DOHH2 (cell line): ENCODE data around the gene OR13A1.
"Not testable (repeated sequence)": the region's sequence is repeated elsewhere in the genome, so short reads cannot be mapped to it uniquely, and the experiment has no call there.

Source experiments
- H3F3A ChIP-seq: fragments of 200-600 bp; sonication (generic), shearing (Covaris generic); 2 replicates; pipeline ENCODE4 v1.6.0; 2016; ENCODE audit warnings: antibody characterized with exemption, mild to moderate bottlenecking; ENCODE audit not compliant: control insufficient read depth, insufficient read depth
- H3K27ac ChIP-seq: fragments of 200-600 bp; sonication (generic); 2 replicates; pipeline ENCODE4 v1.5.1; 2014; ENCODE audit warnings: low read depth, mild to moderate bottlenecking, low read length, moderate library complexity
- H3K27me3 ChIP-seq: fragments of 200-600 bp; sonication (generic); 2 replicates; pipeline ENCODE4 v1.6.1; 2014; ENCODE audit warnings: mild to moderate bottlenecking, low read length, mixed read lengths; ENCODE audit not compliant: control insufficient read depth
- H3K36me3 ChIP-seq: fragments of 200-600 bp; sonication (generic); 2 replicates; pipeline ENCODE4 v1.6.1; 2014; ENCODE audit warnings: mild to moderate bottlenecking, low read length, moderate library complexity, mixed read lengths; ENCODE audit not compliant: control insufficient read depth
- H3K4me1 ChIP-seq: fragments of 200-600 bp; sonication (generic); 2 replicates; pipeline ENCODE4 v1.6.1; 2014; ENCODE audit warnings: mild to moderate bottlenecking, low read length, mixed read lengths; ENCODE audit not compliant: control insufficient read depth
- H3K4me2 ChIP-seq: fragments of 200-600 bp; sonication (generic); 2 replicates; pipeline ENCODE4 v1.6.0; 2014; ENCODE audit warnings: mild to moderate bottlenecking, low read length, moderate library complexity
- H3K4me3 ChIP-seq: fragments of 200-600 bp; sonication (generic); 2 replicates; pipeline ENCODE4 v1.5.1; 2014; ENCODE audit warnings: mild to moderate bottlenecking, low read length, mixed read lengths
- H3K79me2 ChIP-seq: fragments of 200-600 bp; sonication (generic); 2 replicates; pipeline ENCODE4 v1.6.1; 2014; ENCODE audit warnings: mild to moderate bottlenecking, low read length, mixed read lengths; ENCODE audit not compliant: control insufficient read depth
- H3K9me2 ChIP-seq: fragments of 200-600 bp; sonication (generic); replicated peaks from 2 replicates; pipeline ENCODE4 v1.6.1; 2014; ENCODE audit warnings: mild to moderate bottlenecking, low read length, mixed read lengths; ENCODE audit not compliant: control insufficient read depth
- H3K9me3 ChIP-seq: fragments of 200-600 bp; sonication (generic); 2 replicates; pipeline ENCODE4 v1.6.1; 2014; ENCODE audit warnings: antibody characterized with exemption, low read length, mixed read lengths; ENCODE audit not compliant: control insufficient read depth, insufficient read depth
- H4K20me1 ChIP-seq: fragments of 200-600 bp; sonication (generic); 2 replicates; pipeline ENCODE4 v1.6.0; 2014; ENCODE audit warnings: low read depth, mild to moderate bottlenecking, antibody characterized with exemption, low read length, moderate library complexity; ENCODE audit not compliant: control insufficient read depth, insufficient read depth
- EZH2phosphoT487 ChIP-seq: fragments of 200-600 bp; sonication (generic); IDR thresholded peaks from 2 replicates; pipeline ENCODE4 v1.6.1; 2017; ENCODE audit warnings: borderline replicate concordance, mild to moderate bottlenecking, antibody characterized with exemption, low read length, moderate library complexity, mixed read lengths
- TF ChIP-seq, protein P1 (sequence below): fragments of 200-600 bp; sonication (generic); IDR thresholded peaks from one replicate; pipeline ENCODE4 v1.5.1; 2014; ENCODE audit warnings: antibody characterized with exemption, mild to moderate bottlenecking, low read depth, low read length; ENCODE audit not compliant: poor library complexity, severe bottlenecking

Gene OR13A1

DNA sequence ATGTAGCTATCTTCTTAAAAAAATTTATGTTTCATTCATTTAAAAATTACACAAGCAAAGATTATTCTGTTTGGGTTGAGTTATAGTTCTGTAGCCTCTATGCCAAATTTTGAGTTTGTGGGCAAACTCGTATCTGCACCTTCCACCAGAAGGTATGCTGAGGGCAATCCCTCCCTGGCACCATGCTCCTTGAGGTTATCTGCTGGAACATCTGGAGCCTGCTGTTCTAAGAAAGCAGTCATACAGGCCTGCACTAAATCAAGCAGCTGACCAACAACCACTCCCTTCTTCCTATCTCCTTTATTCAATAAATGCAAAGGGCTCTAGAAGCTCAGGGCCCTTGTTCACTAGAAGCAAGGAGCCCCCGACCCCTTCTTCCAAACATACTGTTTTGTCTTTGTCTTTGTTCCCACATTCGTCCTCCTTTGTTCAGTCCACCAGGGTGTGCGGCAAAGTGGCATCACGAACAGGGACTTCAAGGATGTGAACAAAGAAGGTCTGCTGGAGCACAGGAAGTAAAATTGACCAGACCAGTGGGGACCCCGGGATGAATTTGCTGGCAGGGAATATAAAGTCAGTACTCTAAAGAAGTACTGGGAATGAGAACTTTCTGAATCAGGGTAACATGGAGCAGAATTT, 36.4 kb downstream of the OR13A1 start:
- no peak for TF ChIP-seq EZH2phosphoT487
- TF ChIP-seq, protein P1, sequence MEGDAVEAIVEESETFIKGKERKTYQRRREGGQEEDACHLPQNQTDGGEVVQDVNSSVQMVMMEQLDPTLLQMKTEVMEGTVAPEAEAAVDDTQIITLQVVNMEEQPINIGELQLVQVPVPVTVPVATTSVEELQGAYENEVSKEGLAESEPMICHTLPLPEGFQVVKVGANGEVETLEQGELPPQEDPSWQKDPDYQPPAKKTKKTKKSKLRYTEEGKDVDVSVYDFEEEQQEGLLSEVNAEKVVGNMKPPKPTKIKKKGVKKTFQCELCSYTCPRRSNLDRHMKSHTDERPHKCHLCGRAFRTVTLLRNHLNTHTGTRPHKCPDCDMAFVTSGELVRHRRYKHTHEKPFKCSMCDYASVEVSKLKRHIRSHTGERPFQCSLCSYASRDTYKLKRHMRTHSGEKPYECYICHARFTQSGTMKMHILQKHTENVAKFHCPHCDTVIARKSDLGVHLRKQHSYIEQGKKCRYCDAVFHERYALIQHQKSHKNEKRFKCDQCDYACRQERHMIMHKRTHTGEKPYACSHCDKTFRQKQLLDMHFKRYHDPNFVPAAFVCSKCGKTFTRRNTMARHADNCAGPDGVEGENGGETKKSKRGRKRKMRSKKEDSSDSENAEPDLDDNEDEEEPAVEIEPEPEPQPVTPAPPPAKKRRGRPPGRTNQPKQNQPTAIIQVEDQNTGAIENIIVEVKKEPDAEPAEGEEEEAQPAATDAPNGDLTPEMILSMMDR: no peak
- Histone ChIP-seq H3F3A (no peaks in the 10 kb centered on the region), H4K20me1 (no peaks in the 10 kb centered on the region), H3K9me2 (no peaks in the 10 kb centered on the region), H3K4me1 (no peaks in the 10 kb centered on the region), H3K79me2 (no peaks in the 10 kb centered on the region), H3K4me2 (no peak overlapping the region), H3K4me3 (no peak overlapping the region), H3K27me3 (no peaks in the 10 kb centered on the region), H3K9me3 (no peaks in the 10 kb centered on the region), H3K27ac (no peak overlapping the region), H3K36me3 (no peaks in the 10 kb centered on the region)

DNA sequence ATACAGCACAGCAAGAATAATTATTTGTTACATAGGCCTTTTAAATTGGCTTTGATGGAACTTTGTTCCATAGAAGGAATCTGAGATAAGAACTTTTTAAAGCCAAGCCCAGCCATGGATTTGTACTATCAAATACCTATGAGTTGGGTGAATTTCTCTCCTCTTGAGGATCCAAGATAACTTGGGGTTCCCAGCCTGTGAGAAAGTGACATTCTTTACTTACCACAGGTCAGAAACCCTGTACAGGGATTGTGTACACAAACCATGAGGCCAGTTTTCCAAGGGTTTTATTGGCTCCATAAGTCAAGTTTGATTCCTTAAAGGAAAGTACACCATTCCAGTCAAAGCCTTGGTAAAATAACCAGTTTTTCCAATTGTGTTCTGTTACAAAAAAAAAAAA, 39.3 kb downstream of the OR13A1 start:
- H3K4me2 ChIP-seq, H3K9me3 ChIP-seq, H3K9me2 ChIP-seq, H3K27me3 ChIP-seq, H4K20me1 ChIP-seq, H3F3A ChIP-seq, H3K4me1 ChIP-seq, H3K79me2 ChIP-seq, H3K36me3 ChIP-seq, H3K27ac ChIP-seq, H3K4me3 ChIP-seq: not testable (repeated sequence)

DNA sequence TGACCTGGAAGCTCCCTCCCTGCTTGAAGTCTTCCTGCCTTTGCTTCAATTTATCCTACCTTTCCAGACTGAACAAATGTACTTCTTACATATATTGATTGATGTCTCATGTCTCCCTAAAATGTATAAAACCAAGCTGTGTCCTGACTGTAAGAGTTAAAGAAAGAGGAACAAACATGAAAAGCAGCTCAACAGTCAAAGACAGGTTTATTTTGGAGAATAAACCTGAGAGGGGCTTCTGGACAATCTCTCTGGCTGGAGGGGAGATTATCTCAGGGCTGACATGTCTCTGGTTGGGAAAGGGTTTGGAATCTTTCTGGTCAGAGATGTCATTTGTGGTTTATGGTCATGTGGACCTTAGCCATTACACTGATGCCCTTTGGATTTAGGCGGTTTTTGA, 41.0 kb downstream of the OR13A1 start:
- no peaks in the 10 kb centered on the region for H3K36me3 ChIP-seq
- no peaks in the 10 kb centered on the region for H3F3A ChIP-seq
- H3K9me3 ChIP-seq: no peaks in the 10 kb centered on the region
- no peaks in the 10 kb centered on the region for H3K27me3 ChIP-seq
- no peaks in the 10 kb centered on the region for H4K20me1 ChIP-seq
- H3K4me2 ChIP-seq: no peak overlapping the region
- H3K79me2 ChIP-seq: no peaks in the 10 kb centered on the region
- no peaks in the 10 kb centered on the region for H3K9me2 ChIP-seq
- no peaks in the 10 kb centered on the region for H3K4me1 ChIP-seq
- TF ChIP-seq, protein P1: no peak
- TF ChIP-seq EZH2phosphoT487: no peak
- no peak overlapping the region for H3K4me3 ChIP-seq
- H3K27ac ChIP-seq: no peak overlapping the region

DNA sequence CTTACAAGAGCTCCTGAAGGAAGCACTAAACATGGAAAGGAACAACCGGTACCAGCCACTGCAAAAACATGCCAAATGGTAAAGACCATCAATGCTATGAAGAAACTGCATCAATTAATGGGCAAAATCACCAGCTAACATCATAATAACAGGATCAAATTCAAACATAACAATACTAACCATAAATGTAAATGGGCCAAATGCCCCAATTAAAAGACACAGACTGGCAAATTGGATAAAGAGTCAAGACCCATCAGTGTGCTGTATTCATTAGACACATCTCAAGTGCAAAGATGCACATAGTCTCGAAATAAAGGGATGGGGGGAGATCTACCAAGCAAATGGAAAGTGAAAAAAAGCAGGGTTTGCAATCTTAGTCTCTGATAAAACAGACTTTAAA, 47.6 kb downstream of the OR13A1 start:
- H3K36me3 ChIP-seq, H3F3A ChIP-seq, H3K79me2 ChIP-seq, H3K27ac ChIP-seq, H3K4me2 ChIP-seq, H3K27me3 ChIP-seq, H3K9me3 ChIP-seq, H4K20me1 ChIP-seq, H3K9me2 ChIP-seq, H3K4me1 ChIP-seq, H3K4me3 ChIP-seq: not testable (repeated sequence)
